GM23338 (cell line): ENCODE data around the gene KCNIP1. TPM values are rescaled to one million over a fixed set of nuclear protein-coding genes. Genes with fewer than 3 reads are reported as not detected.

Experiments
- ATAC-seq: fragments of 200-7000 bp; cut with Tn5 transposase; 3 replicates; pipeline ENCODE4 v1.9.1; 2020
- DNase-seq: peaks from one replicate; pipeline ENCODE4 v3.0.0-alpha.2; 2015; ENCODE audit warnings: low spot score
- H2AFZ ChIP-seq: fragments of 200-600 bp; sonication (generic); 2 replicates; pipeline ENCODE4 v1.8.0; 2016; ENCODE audit warnings: antibody characterized with exemption, mild to moderate bottlenecking, moderate library complexity
- H3F3A ChIP-seq: fragments of 200-600 bp; sonication (generic); replicated peaks from 2 replicates; pipeline ENCODE4 v1.8.0; 2017; ENCODE audit warnings: antibody characterized with exemption, mixed run types, low read depth
- H3K27ac ChIP-seq: fragments of 200-600 bp; sonication (generic); 2 replicates; pipeline ENCODE4 v1.6.1; 2016; ENCODE audit warnings: low read depth
- H3K27me3 ChIP-seq: fragments of 200-600 bp; sonication (generic); 2 replicates; pipeline ENCODE4 v1.8.0; 2016; ENCODE audit warnings: mild to moderate bottlenecking, mixed run types, moderate library complexity; ENCODE audit not compliant: insufficient read depth
- H3K36me3 ChIP-seq: fragments of 200-600 bp; sonication (generic); 2 replicates; pipeline ENCODE4 v1.8.0; 2016; ENCODE audit warnings: mild to moderate bottlenecking; ENCODE audit not compliant: insufficient read depth
- H3K4me1 ChIP-seq: fragments of 200-600 bp; sonication (generic); 2 replicates; pipeline ENCODE4 v1.8.0; 2016; ENCODE audit warnings: mild to moderate bottlenecking, moderate library complexity; ENCODE audit not compliant: insufficient read depth
- H3K4me2 ChIP-seq: fragments of 200-600 bp; sonication (generic); 2 replicates; pipeline ENCODE4 v1.7.1; 2017; ENCODE audit warnings: mixed run types
- H3K4me3 ChIP-seq: fragments of 200-600 bp; sonication (generic); 2 replicates; pipeline ENCODE4 v1.6.1; 2016; ENCODE audit warnings: mixed run types
- H3K79me2 ChIP-seq: fragments of 200-600 bp; sonication (generic); replicated peaks from 2 replicates; pipeline ENCODE4 v1.8.0; 2017; ENCODE audit warnings: mild to moderate bottlenecking; ENCODE audit not compliant: insufficient read depth
- H3K9me2 ChIP-seq: fragments of 200-600 bp; sonication (generic); 2 replicates; pipeline ENCODE4 v1.8.0; 2017; ENCODE audit not compliant: insufficient read depth
- H4K20me1 ChIP-seq: fragments of 200-600 bp; sonication (generic); replicated peaks from 2 replicates; pipeline ENCODE4 v1.8.0; 2017; ENCODE audit warnings: mild to moderate bottlenecking; ENCODE audit not compliant: insufficient read depth
- H3K27ac Mint-ChIP-seq: 2 replicates; pipeline ENCODE4 v1.8.0; 2020; ENCODE audit warnings: inconsistent platforms, mild to moderate bottlenecking, moderate library complexity, mixed read lengths
- H3K27me3 Mint-ChIP-seq: 3 replicates; pipeline ENCODE4 v1.8.0; 2022; ENCODE audit warnings: low read depth, mild to moderate bottlenecking, moderate library complexity, mixed read lengths, inconsistent platforms; ENCODE audit not compliant: insufficient read depth, poor library complexity
- H3K36me3 Mint-ChIP-seq: 3 replicates; pipeline ENCODE4 v1.8.0; 2021; ENCODE audit warnings: low read depth, mild to moderate bottlenecking, inconsistent platforms, moderate library complexity, mixed read lengths
- H3K4me1 Mint-ChIP-seq: 3 replicates; pipeline ENCODE4 v1.8.0; 2020; ENCODE audit warnings: mild to moderate bottlenecking, inconsistent platforms, mixed read lengths
- H3K4me3 Mint-ChIP-seq: 3 replicates; pipeline ENCODE4 v1.8.0; 2021; ENCODE audit warnings: moderate library complexity, mild to moderate bottlenecking, inconsistent platforms, mixed read lengths
- H3K9me3 Mint-ChIP-seq: 3 replicates; pipeline ENCODE4 v1.8.0; 2020; ENCODE audit warnings: moderate library complexity, mild to moderate bottlenecking, inconsistent platforms, mixed read lengths
- CREB1 ChIP-seq: fragments of 250-450 bp; sonication (Bioruptor Pico); IDR thresholded peaks from 2 replicates; pipeline ENCODE4 v1.5.0; 2020; ENCODE audit warnings: low read depth, mild to moderate bottlenecking, moderate library complexity
- EZH2 ChIP-seq: fragments of 200-600 bp; sonication (generic); IDR thresholded peaks from one replicate; pipeline ENCODE4 v1.8.0; 2017; ENCODE audit warnings: antibody characterized with exemption, mild to moderate bottlenecking, low read depth; ENCODE audit not compliant: unreplicated experiment
- JUNB ChIP-seq: IDR thresholded peaks from one replicate; pipeline ENCODE4 v1.6.1; 2016; ENCODE audit warnings: antibody characterized with exemption; ENCODE audit not compliant: unreplicated experiment
- STAT1 ChIP-seq: IDR thresholded peaks from one replicate; pipeline ENCODE4 v1.6.1; 2016; ENCODE audit warnings: antibody characterized with exemption; ENCODE audit not compliant: unreplicated experiment
- polyA plus RNA-seq: library from polyadenylated mRNA; unstranded; fragments of >200 nt; fragmentation: Nextera tagmentation; extraction: Ambion mirVana; gene quantifications from 2 replicates; pipeline ENCODE4 v1.2.1, GENCODE V29; 2016
- total RNA-seq: library from RNA; depleted of rRNA; stranded (reverse); fragments of >200 nt; shearing (Covaris generic); gene quantifications from 2 replicates; pipeline ENCODE4 v1.2.3, GENCODE V29; 2014
- TF ChIP-seq, protein P1 (sequence below): IDR thresholded peaks from 2 replicates; pipeline ENCODE4 v1.6.1; 2016; ENCODE audit warnings: antibody characterized with exemption
- TF ChIP-seq, protein P2 (sequence below): IDR thresholded peaks from one replicate; pipeline ENCODE4 v1.6.1; 2018; ENCODE audit warnings: antibody characterized with exemption; ENCODE audit not compliant: unreplicated experiment
- TF ChIP-seq, protein P3 (sequence below): fragments of 250-450 bp; sonication (Bioruptor Pico); IDR thresholded peaks from 2 replicates; pipeline ENCODE4 v1.5.0; 2020; ENCODE audit warnings: mild to moderate bottlenecking, moderate library complexity

Gene KCNIP1
- total and polyA plus RNA-seq, 2 experiments from 2014 or later, result 0.31 to 0.87 TPM

DNA sequence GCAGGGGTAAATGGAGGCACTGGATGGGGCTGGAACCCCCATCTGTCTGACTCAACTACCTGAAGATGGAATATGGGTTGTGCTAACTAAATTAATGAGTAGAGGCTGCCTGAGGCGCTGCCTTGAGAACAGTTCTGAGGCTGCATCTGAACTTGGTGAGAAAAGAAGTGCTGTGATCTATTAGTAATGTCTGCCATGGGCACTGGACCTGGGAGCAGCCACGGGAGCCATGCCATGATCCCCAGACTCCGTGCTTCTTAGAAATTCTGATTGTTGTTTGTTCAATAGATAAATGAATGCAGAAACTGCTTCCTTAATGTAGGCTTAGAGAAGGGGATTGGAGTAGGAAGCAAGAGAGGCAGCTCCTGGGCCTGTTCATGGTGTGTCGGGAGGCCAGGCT is 80.2 kb downstream of the KCNIP1 start:
- Histone ChIP-seq H3K9me2 (peaks cover 7% of the 10 kb centered on the region), H4K20me1 (no peaks in the 10 kb centered on the region), H3K4me2 (no peak overlapping the region), H3K27me3 (no peaks in the 10 kb centered on the region), H3K4me3 (no peak overlapping the region), H3K79me2 (no peaks in the 10 kb centered on the region), H3K36me3 (no peaks in the 10 kb centered on the region), H3F3A (no peaks in the 10 kb centered on the region), H3K4me1 (no peaks in the 10 kb centered on the region), H3K27ac (no peak overlapping the region), H2AFZ (no peak overlapping the region)
- ATAC-seq (no peak), DNase-seq (no peak)
- no peak for TF ChIP-seq CREB1 (CRISPR knock-in tag)
- TF ChIP-seq STAT1, result no peak
- TF ChIP-seq, protein P1, sequence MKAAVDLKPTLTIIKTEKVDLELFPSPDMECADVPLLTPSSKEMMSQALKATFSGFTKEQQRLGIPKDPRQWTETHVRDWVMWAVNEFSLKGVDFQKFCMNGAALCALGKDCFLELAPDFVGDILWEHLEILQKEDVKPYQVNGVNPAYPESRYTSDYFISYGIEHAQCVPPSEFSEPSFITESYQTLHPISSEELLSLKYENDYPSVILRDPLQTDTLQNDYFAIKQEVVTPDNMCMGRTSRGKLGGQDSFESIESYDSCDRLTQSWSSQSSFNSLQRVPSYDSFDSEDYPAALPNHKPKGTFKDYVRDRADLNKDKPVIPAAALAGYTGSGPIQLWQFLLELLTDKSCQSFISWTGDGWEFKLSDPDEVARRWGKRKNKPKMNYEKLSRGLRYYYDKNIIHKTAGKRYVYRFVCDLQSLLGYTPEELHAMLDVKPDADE, result no peak
- TF ChIP-seq, protein P2, sequence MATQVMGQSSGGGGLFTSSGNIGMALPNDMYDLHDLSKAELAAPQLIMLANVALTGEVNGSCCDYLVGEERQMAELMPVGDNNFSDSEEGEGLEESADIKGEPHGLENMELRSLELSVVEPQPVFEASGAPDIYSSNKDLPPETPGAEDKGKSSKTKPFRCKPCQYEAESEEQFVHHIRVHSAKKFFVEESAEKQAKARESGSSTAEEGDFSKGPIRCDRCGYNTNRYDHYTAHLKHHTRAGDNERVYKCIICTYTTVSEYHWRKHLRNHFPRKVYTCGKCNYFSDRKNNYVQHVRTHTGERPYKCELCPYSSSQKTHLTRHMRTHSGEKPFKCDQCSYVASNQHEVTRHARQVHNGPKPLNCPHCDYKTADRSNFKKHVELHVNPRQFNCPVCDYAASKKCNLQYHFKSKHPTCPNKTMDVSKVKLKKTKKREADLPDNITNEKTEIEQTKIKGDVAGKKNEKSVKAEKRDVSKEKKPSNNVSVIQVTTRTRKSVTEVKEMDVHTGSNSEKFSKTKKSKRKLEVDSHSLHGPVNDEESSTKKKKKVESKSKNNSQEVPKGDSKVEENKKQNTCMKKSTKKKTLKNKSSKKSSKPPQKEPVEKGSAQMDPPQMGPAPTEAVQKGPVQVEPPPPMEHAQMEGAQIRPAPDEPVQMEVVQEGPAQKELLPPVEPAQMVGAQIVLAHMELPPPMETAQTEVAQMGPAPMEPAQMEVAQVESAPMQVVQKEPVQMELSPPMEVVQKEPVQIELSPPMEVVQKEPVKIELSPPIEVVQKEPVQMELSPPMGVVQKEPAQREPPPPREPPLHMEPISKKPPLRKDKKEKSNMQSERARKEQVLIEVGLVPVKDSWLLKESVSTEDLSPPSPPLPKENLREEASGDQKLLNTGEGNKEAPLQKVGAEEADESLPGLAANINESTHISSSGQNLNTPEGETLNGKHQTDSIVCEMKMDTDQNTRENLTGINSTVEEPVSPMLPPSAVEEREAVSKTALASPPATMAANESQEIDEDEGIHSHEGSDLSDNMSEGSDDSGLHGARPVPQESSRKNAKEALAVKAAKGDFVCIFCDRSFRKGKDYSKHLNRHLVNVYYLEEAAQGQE, result no peak
- no peaks in the 10 kb centered on the region; the same call in 2 of the 3 replicates for H3K9me3 Mint-ChIP-seq
- peaks cover 3% of the 10 kb centered on the region for H3K4me1 Mint-ChIP-seq
- no peak overlapping the region for H3K27ac Mint-ChIP-seq
- H3K4me3 Mint-ChIP-seq, result no peak overlapping the region
- no peaks in the 10 kb centered on the region for H3K36me3 Mint-ChIP-seq
- H3K27me3 Mint-ChIP-seq, result no peaks in the 10 kb centered on the region

DNA sequence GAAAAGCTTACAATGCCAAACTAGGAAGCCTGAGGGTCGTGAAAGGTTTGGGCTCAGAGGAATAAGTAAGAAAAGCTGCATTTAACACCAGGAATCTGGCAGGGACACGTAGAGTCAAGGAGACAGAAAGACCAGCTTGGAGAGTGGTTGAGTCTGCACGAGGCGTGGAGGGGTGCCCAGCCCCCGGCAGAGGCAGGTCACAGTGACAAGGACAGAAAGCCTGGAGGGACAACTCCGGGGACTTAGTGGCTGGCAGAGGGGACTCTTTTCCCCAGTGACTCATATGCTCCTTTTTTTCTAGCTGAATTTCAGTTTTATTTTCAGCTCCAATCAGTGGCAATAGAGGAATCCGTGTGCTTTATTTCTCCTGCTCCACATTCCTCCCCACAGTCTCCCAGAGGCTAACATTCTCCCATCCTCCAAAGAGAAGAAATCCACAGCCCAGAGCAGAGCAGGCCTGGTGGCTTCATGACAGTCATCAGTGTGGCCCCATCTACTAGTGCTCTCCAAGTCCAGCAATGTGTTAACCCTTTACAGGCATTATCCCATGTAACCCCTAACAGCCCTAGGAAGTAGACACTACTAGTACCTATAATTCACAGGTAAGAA is 80.7 kb downstream of the KCNIP1 start:
- Histone ChIP-seq H3K9me2 (peaks cover 7% of the 10 kb centered on the region), H3F3A (no peaks in the 10 kb centered on the region), H3K79me2 (no peaks in the 10 kb centered on the region), H2AFZ (no peak overlapping the region), H4K20me1 (no peaks in the 10 kb centered on the region), H3K27me3 (no peaks in the 10 kb centered on the region), H3K4me1 (no peaks in the 10 kb centered on the region), H3K36me3 (no peaks in the 10 kb centered on the region), H3K4me2 (no peak overlapping the region), H3K4me3 (no peak overlapping the region), H3K27ac (no peak overlapping the region)
- ATAC-seq (no peak), DNase-seq (no peak)
- no peak overlapping the region for H3K4me3 Mint-ChIP-seq
- peaks cover 3% of the 10 kb centered on the region for H3K27me3 Mint-ChIP-seq
- H3K27ac Mint-ChIP-seq, result no peak overlapping the region
- no peaks in the 10 kb centered on the region for H3K36me3 Mint-ChIP-seq
- no peaks in the 10 kb centered on the region; the same call in 2 of the 3 replicates for H3K9me3 Mint-ChIP-seq
- H3K4me1 Mint-ChIP-seq, result peaks cover 3% of the 10 kb centered on the region
- TF ChIP-seq EZH2, result no peak
- TF ChIP-seq, protein P3, sequence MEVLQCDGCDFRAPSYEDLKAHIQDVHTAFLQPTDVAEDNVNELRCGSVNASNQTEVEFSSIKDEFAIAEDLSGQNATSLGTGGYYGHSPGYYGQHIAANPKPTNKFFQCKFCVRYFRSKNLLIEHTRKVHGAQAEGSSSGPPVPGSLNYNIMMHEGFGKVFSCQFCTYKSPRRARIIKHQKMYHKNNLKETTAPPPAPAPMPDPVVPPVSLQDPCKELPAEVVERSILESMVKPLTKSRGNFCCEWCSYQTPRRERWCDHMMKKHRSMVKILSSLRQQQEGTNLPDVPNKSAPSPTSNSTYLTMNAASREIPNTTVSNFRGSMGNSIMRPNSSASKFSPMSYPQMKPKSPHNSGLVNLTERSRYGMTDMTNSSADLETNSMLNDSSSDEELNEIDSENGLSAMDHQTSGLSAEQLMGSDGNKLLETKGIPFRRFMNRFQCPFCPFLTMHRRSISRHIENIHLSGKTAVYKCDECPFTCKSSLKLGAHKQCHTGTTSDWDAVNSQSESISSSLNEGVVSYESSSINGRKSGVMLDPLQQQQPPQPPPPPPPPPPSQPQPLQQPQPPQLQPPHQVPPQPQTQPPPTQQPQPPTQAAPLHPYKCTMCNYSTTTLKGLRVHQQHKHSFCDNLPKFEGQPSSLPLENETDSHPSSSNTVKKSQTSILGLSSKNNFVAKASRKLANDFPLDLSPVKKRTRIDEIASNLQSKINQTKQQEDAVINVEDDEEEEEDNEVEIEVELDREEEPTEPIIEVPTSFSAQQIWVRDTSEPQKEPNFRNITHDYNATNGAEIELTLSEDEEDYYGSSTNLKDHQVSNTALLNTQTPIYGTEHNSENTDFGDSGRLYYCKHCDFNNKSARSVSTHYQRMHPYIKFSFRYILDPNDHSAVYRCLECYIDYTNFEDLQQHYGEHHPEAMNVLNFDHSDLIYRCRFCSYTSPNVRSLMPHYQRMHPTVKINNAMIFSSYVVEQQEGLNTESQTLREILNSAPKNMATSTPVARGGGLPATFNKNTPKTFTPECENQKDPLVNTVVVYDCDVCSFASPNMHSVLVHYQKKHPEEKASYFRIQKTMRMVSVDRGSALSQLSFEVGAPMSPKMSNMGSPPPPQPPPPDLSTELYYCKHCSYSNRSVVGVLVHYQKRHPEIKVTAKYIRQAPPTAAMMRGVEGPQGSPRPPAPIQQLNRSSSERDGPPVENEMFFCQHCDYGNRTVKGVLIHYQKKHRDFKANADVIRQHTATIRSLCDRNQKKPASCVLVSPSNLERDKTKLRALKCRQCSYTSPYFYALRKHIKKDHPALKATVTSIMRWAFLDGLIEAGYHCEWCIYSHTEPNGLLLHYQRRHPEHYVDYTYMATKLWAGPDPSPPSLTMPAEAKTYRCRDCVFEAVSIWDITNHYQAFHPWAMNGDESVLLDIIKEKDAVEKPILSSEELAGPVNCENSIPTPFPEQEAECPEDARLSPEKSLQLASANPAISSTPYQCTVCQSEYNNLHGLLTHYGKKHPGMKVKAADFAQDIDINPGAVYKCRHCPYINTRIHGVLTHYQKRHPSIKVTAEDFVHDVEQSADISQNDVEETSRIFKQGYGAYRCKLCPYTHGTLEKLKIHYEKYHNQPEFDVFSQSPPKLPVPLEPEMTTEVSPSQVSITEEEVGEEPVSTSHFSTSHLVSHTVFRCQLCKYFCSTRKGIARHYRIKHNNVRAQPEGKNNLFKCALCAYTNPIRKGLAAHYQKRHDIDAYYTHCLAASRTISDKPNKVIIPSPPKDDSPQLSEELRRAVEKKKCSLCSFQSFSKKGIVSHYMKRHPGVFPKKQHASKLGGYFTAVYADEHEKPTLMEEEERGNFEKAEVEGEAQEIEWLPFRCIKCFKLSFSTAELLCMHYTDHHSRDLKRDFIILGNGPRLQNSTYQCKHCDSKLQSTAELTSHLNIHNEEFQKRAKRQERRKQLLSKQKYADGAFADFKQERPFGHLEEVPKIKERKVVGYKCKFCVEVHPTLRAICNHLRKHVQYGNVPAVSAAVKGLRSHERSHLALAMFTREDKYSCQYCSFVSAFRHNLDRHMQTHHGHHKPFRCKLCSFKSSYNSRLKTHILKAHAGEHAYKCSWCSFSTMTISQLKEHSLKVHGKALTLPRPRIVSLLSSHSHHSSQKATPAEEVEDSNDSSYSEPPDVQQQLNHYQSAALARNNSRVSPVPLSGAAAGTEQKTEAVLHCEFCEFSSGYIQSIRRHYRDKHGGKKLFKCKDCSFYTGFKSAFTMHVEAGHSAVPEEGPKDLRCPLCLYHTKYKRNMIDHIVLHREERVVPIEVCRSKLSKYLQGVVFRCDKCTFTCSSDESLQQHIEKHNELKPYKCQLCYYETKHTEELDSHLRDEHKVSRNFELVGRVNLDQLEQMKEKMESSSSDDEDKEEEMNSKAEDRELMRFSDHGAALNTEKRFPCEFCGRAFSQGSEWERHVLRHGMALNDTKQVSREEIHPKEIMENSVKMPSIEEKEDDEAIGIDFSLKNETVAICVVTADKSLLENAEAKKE (CRISPR knock-in tag), result no peak
- TF ChIP-seq JUNB, result no peak
- no peak for TF ChIP-seq CREB1 (CRISPR knock-in tag)
